HG02840 (cell line): ENCODE data around the gene FTCD.
"Not testable (repeated sequence)": the region's sequence is repeated elsewhere in the genome, so short reads cannot be mapped to it uniquely, and the experiment has no call there.

ENCODE experiments used
- ATAC-seq: cut with Tn5 transposase; IDR thresholded peaks from one replicate; pipeline ENCODE4 v1.9.1; 2021; ENCODE audit warnings: mild to moderate bottlenecking, moderate library complexity, moderate number of reproducible peaks; ENCODE audit not compliant: unreplicated experiment, low FRiP score

FTCD gene

DNA sequence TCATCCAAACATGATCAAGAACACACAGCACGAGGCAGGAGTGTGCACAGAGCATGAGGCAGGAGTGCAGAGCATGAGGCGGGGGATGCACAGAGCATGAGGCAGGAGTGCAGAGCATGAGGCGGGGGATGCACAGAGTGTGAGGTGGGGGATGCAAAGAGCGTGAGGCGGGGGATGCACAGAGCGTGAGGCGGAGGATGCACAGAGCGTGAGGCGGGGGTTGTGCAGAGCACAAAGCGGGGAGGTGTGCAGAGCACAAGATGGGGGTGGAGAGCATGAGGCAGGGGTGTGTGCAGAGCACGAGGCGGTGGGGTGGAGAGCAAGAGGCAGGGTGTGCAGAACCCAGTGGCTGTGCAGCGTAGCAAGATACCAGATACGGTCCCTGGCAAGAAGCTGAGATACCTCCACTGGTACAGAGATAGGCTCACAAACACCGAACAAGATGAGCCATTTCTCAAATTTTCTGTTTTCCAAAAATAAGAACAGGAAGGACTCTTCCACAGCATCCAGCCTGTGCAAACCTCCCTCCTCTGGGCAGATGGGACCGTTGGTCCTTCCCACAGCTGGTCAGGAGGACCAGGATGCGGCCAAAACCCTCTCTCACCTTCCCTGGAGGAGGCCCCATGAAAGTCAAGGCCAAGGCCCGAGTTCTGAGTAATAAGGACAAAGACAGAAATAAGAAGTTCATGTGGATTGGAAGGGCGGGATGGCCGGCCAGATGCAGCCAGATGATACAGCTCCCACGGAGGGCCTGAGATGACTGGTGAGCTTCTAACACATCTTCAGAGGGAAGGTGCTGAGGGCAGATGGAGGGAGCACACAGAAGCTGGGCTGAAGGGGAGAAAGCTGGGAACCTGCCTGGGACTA, 16.9 kb upstream of the FTCD start:
- ATAC-seq, result no peak

DNA sequence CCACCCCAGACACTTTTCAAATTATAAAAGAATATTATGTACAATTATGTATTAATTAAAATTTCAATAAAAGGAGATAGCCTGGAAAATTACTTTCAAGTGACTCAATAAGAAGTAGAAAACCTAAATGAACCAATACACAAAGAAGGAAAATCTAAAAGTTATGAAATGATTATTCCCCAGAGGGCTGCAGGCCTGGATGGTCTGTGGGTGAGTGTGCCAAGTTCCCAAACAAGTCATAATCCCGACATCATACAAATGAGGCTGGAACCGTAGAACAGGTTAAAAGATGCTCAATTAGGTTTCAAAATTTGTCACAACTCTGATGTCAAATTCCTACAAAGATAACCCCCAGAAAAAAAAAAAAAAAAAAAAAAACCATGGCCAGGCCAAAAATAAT, 16.2 kb upstream of the FTCD start:
- ATAC-seq, result no peak

DNA sequence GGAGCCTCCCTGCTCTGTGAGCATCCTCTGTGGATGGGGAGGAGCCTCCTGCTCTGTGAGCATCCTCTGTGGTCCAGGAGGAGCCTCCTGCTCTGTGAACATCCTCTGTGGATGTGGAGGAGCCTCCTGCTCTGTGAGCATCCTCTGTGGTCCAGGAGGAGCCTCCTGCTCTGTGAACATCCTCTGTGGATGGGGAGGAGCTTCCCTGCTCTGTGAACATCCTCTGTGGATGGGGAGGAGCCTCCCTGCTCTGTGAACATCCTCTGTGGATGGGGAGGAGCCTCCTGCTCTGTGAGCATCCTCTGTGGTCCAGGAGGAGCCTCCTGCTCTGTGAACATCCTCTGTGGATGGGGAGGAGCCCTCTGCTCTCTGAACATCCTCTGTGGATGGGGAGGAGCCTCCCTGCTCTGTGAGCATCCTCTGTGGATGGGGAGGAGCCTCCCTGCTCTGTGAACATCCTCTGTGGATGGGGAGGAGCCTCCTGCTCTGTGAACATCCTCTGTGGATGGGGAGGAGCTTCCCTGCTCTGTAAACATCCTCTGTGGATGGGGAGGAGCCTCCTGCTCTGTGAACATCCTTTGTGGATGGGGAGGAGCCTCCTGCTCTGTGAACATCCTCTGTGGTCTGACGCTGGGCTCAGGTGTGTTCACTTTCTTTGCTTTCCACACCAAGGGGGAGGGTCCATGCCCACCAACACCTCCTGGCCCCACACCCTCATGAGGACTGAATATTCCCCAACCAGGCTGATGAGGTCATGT, 15.2 kb upstream of the FTCD start:
- not testable (repeated sequence) for ATAC-seq

DNA sequence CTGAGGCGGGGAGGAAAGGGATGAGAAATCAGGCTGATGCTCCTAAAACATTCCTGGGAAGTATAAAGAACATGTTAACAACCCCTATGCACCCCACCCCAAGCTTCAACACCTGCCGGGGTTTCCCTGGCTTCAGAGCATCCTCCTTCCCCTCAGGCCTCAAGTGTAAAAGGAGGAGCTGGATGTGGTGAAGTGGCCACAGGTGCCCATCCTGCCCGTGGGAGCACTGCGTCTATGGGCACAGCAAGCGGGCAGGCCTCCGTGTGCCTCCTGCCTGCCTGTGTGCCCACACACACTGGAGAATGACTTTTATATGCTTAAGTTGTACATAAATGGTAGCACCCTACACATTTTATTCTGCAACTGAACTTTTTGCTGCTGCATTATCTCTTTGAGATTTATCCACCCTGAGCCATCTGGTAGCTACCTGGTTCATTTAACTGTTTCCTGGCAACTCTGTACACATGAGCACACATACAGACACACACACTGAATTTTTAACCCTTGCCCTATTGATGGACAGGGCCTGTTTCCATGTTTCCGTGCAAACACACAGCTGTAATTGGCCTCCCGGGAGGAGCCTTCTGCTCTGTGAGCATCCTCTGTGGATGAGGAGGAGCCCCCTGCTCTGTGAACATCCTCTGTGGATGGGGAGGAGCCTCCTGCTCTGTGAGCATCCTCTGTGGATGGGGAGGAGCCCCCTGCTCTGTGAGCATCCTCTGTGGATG, 13.4 kb upstream of the FTCD start:
- ATAC-seq, result no peak

DNA sequence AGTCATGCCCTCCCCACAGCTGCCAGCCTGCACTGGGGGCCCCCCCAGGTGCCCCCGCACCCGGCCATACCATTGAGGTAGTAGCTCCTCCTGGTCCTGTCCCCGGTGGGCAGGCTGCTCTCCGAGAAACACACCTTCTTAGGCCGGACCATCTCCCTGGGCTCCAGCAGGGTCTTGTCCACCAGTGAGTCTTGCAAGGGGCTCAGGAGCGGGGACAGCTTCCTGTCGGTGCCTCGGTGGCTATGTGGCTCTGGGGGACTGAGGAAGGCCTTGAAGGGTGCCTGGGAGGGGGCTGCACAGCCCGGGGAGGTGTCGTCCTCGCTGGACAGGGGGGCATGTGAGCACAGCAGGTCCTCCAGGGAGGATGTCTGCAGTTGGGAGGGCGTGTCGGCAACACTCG, 12.9 kb upstream of the FTCD start:
- ATAC-seq, result no peak

DNA sequence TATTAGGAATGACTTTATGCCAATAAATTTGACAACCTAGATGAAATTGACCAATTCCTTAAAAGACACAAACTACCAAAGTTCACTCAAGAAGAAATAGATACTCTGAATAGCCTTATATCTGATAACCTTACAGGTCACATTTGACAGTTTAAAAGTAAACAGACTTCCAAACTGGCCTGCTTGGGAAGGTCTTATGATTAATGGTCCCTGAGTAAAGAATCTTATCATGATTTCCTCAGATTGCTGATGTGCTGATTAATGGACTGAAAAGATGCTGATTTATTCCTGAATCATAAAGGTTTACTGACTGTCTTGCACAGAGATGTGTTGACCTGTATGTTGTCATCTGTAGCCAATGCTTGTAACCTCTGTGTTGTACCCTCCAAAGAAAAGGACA, 9.7 kb upstream of the FTCD start:
- no peak for ATAC-seq

DNA sequence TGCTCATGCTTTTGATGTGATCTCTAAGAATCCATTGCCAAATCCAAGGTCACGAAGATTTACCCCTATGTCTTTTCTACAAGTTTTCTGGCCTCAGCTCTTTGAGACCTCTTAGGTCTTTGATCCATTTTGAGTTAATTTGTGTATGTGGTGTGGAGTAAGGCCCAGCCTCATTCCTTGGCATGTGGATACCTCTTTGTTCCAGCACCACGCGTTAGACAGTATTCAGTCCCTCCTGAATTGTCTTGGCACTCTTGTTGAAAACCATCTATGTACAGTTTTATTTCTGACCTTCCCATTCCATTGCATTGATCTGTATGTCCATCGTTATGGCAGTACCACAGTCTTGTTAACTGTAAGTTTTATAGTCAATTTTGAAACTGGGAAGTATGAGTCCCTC, 8.0 kb upstream of the FTCD start:
- ATAC-seq, result no peak

DNA sequence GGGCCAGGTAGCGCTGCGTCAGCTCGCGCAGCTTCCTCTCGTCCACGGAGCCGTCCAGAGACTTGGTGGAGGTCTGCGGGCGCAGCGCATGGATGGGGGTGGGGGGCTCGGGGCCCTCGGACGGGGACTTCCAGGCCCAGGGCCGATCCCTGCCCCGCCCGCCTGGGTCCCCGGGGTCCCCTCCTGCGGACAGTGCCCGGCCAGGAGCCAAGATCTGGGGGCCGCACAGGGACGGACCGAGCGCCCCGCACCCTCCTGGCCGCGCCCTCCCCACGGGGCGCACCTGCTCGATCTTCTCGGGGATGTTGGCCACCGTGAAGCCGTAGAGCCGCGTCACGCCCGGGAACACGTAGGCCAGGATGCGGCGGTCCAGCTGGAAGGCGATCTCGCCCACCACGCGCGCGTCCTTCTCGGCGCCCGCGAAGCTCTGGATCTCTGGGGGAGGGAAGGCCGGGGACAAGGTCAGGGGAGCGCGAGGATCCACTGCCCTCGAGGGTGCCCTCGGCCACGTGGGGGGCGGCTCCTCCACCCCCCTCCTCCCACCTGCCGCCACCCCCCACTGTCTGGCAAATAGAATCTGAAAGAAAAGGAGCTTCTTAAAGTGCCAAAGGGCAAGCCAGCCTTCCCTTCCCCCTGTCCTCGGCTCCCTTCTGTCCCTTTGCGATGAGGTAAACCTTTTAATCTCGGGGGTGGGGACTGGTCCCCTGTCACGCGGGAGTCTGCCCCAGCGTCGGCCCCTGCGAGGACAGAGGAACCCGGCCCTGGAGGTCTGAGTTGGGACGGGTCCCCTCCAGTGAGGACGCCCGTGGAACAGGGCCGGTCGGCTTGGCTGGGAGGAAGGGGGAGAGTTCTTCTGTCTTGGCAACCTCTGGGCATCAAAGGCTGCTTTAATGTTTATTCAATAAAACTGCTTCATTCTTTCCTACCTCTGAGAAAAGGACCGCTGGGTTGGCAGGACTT, 6.5 kb upstream of the FTCD start:
- ATAC-seq, result no peak

DNA sequence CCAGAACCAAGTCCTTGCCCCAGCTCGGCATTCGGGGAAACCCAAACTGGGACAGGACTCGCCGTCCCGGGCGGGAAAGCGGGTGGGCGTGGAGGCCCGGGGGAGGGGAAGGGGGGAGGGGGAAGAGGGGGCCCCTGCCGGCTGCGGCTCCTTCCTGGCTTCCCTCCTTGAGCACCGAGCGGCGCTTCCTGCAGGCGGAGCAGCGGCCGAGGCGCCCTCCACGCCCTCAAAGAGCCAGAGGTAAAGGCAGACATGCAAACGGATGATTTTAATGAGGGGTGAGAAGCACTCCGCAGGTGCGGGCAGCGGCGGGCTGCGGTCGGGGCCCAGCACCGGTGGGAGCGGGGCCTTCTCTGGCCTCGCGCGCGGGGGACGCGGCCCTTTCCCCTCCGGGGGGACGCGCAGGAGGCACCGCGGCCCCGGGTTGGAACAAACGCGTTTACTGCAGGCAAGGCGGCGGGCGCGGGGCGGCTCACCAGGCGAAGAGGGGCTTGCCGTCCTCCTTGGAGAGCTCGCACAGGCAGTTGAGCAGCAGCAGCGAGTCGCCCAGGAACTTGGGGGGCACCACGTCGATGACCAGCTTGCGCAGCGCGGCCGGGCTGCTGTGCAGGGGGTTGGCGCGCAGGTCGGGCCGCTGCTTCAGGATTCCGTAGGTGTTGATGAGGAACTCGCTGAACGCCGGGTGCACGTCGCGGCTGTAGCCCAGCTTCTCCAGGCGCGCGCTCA, 5.7 kb upstream of the FTCD start:
- ATAC-seq, result no peak

DNA sequence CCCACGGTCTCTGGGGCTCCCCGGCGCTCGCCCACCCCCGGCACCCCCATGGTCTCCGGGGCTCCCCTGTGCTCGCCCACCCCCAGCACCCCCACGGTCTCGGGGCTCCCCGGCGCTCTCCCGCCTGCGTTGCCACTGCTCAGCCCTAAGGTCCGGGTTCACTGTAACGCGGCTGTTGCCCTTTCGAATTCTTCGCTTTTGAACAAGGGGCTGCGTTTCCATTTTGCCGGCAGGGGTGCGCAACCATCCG, 5.2 kb upstream of the FTCD start:
- ATAC-seq, result no peak

DNA sequence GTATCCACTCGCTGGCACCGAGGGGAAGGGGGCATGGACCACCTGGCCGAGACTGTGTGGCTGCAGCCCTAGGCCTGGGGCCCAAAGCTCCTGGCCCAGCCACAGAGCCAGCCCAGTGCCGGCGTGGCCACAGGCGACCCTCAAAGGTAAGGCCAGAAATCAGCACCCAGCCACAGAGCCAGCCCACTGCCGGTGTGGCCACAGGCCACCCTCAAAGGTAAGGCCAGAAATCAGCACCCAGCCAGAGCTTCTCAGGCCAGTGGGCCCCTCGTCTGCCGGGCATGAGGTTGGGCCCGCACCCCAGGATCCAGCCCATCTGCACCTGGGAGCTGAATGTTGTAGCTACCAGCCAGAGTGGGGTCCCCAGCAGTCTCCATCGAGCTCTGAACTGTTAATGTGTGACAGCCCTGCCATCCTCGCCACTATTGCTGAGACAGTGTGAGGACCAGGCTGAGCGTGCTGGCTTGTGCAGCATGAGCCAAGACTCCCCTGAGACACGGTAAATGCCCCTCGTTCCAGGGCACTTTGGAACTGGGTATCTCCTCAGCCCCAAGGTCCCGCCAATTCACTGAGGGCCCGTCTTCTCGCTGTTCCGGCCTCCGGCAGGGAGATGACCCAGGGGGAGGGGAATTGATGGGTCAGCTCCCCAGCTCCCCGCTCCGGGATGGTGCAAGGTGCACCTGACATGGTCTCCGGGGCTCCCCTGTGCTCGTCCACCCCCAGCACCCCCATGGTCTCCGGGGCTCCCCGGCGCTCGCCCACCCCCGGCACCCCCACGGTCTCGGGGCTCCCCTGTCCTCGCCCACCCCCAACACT, 4.7 kb upstream of the FTCD start:
- ATAC-seq, result no peak

DNA sequence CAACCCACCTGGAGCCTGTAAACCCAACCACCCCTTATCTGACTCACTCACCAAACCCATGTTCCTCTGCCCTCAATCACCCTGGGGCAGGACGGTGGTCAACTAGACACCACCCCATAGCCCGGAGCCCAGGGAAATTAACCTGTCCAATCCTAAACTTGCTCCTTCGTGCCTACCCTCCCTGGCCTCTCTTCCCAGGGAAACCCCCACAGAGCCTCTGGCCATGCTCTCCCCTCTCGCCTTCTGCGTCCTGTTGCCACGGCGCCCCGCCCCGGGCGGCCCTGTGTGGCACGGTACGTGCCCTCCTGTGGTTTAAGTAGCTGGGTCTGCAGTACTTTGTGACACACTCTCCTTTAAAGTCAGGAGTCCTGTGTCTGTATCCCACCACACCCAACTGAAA, 4.0 kb upstream of the FTCD start:
- no peak for ATAC-seq

DNA sequence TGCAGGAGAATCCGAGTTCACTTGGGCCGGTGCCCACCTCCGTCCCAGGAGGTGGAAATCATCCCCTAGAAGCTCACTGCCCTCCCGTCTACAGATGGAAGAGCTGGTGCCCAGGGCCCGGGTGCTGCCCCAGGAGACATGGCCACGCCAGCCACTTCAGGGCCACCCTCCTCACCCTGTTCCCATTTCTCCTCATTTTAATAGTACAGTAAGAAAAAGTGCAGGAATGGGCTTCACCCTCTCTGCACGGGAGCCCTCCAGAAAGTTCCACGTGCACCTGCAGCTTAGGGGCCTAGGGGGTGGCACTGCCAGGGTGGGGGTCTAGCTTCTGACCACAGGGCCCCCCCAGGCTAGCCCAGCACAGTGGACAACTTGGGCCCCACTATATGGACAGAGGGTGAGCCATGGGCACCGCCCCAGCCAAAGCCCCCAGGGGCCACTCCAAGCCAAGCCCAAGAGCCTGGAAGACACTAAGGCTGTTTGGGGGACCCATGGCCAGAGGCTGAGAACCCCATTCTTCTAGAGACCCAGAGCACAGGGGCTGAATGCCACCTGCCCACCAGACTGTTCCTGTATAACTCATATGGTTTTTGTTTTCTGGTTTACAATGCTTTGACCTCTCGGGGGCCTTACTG, 3.4 kb upstream of the FTCD start:
- ATAC-seq, result no peak

DNA sequence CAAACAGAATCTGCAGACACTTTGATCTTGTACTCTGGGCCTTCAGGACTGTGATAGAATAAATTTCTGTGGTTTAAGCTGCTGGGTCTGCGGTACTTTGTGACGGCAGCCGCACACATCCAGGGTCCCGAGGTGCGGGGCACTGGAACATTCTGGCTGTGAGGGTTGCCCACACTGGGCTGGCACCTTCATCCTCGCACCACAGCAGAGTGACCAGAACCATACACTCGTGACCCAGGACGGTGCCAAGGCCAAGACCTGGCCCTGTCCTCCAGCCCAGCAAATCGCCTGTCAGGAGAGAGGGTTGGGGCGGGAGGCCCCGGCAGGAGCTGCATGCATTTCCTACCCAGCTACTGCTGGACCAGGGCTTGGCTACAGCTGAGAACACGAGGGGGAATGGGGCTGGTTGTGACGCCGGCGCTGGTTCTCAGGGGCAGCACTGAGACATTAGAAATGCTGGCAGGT, 2.6 kb upstream of the FTCD start:
- no peak for ATAC-seq

DNA sequence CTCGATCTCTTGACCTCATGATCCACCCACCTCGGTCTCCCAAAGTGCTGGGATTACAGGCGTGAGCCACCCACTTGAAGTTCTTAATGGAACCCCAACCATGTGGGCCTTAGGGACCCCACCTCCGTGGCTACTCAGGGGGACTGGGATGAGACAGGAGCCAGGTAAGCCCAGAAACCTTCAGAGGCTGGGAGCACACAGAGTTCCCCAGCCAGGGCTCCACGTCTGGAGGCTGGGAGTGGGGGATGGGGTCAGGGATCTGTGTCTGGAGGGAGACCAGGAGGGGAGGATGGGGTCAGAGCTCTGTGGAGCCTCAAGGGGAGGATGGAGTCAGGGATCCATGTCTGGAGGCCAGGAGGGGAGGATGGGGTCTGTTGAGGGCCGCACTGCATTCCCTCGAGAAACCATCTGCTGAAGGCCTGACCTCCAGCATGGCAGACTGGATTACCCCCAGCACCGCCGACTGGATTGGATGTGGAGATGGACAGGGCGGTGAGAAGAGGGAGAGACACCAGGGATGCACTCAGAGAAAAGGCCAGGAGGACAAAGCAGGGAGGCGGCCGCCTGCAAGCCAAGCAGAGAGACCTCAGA, 2.1 kb upstream of the FTCD start:
- ATAC-seq, result no peak

DNA sequence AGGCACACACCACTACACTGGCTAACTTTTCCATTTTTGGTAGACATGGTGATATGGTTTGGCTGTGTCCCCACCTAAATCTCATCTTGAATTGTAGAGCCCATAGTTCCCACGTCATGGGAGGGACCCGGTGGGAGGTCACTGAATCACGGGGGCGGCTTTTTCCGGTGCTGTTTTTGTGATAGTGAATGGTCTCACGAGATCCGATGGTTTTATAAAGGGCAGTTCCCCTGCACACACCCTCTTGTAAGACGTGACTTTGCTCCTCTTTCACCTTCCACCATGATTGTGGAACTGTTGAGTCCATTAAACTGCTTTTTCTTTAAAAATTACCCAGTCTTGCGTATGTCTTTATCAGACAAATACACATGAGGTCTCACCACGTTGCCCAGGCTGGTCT, 1.3 kb upstream of the FTCD start:
- no peak for ATAC-seq

DNA sequence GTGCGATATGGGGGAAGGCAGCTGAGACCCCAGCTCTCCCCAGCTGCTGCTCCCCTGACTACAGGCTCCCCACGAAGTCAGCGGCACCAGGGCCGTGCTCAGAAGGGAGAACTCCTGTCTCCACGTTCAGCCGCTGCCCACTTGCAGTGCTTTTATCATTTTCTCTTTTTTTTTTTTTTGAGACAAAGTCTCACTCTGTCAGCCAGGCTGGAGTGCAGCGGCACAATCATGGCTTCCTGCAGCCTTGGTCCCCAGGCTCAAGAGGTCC, 933 bp upstream of the FTCD start:
- ATAC-seq, result no peak

DNA sequence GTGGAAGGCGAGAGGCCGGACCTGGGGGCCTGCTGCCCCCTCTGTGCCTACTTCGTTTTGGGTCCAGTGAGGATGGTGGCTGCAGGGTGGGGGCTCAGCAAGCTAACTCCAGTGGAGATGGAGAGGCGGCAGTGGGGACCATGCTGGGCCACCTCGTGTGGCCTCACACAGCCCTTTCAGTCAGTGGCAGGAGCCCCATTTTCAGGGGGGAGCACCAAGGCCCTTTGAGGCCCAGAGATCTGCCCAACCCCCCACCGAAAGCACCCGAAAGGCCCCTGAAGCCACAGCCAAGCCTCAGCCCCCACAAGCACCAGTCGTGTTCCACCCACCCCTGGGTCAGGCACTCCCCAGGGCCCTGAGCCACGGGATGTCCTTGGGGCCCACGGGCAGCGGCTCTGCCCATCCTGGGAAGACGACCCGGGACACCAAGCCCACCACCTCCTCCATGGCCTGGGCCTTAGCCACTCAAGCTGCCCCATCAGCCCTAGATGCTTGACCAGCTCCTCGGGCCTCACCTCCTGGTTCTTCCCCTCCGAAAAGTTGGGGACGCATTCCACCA, 345 bp downstream of the FTCD start:
- no peak for ATAC-seq
